Measurements from ENCODE around the gene HSPB2. TPM values are rescaled to one million over a fixed set of nuclear protein-coding genes. Genes with fewer than 3 reads are reported as not detected.

Gene HSPB2
- total and polyA plus RNA-seq, 2 of the 4 experiments (the other 2 are of a cell fraction), result 0.18 to 0.55 TPM

DNA sequence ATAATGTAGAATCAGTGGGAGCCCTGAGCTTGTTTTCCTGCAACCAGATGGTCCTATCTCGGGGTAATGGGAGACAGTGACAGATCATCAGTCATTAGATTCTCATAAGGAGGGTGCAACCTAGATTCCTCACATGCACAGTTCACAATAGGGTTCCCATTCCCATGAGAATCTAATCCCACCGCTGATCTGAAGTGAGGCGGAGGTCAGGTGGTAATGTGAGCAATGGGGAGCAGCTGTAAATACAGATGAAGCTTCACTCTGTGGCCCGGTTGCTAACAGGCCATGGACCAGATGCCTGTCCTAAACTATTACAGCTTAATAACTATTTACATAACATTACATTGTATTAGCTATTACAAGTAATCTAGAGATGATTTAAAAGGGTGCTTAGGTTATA, 41.6 kb downstream of the HSPB2 start:
- 0 out of 2 replicates have a peak, but pooled peaks cover 2% of the 10 kb centered on the region for H3K9me1 ChIP-seq (ENCODE audit: insufficient read depth, low read length)
- H3K14ac ChIP-seq (replicated peaks; ENCODE audit: low read depth, low read length), result no peak overlapping the region
- H2BK5ac ChIP-seq (ENCODE audit: low read depth, low read length, poor library complexity, severe bottlenecking), result no peak overlapping the region
- H3K27me3 ChIP-seq (ENCODE audit: control insufficient read depth, insufficient read depth, low read length), result no peaks in the 10 kb centered on the region
- no peak overlapping the region for H2BK20ac ChIP-seq (ENCODE audit: low read depth, low read length)
- CTCF ChIA-PET, result no interaction called here
- BruUV-seq (replicated peaks), result no TSS peak
- no CpG with 5 or more reads among the region's 4 CpGs for WGBS, 2 experiments (ENCODE audit: extremely low coverage in 2 of 2, insufficient read length in 1 of 2)
- in situ Hi-C loops (cut with MboI; ENCODE audit: low sequenced_read_pairs) (no loop called here), intact Hi-C loops (cut with micrococcal nuclease) (no loop called here), dilution Hi-C loops (cut with HindIII; ENCODE audit: low sequenced_read_pairs, unreplicated experiment) (no loop called here)
- H2BK15ac ChIP-seq (ENCODE audit: low read depth, low read length), result no peak overlapping the region
- H2BK120ac ChIP-seq (ENCODE audit: low read depth, low read length), result no peak overlapping the region
- no peaks in the 10 kb centered on the region for H3K9me3 ChIP-seq (ENCODE audit: control insufficient read depth, insufficient read depth, low read length)
- no peak overlapping the region for H3K4me2 ChIP-seq (ENCODE audit: low read depth, low read length)
- ATAC-seq (ENCODE audit: low read depth) (no peak), DNase-seq (no peak)
- no peaks in the 10 kb centered on the region; the same call in 1 of the 2 replicates for H3K36me3 ChIP-seq (ENCODE audit: control insufficient read depth, insufficient read depth, low read length)
- H3K18ac ChIP-seq (ENCODE audit: low read depth, low read length), result no peak overlapping the region
- no peak overlapping the region for H2AFZ ChIP-seq (replicated peaks; ENCODE audit: low read length, poor library complexity)
- no peak overlapping the region for H3K4me3 ChIP-seq (ENCODE audit: insufficient read depth, low read depth, low read length)
- H3K56ac ChIP-seq (ENCODE audit: extremely low read depth, insufficient read depth, low read length), result no peak overlapping the region
- H4K5ac ChIP-seq (ENCODE audit: low read depth, low read length), result no peak overlapping the region
- no peak overlapping the region for H2AK5ac ChIP-seq (ENCODE audit: low read depth, low read length)
- H3K23ac ChIP-seq (ENCODE audit: low read depth, low read length), result no peak overlapping the region
- H2AK9ac ChIP-seq (replicated peaks; ENCODE audit: low read depth, low read length, poor library complexity), result no peak overlapping the region
- TF ChIP-seq FOS (IDR thresholded peaks at IDR 0.05; ENCODE audit: low read depth, low read length), result no peak
- TF ChIP-seq POLR2A (IDR thresholded peaks at IDR 0.05; ENCODE audit: low read depth, low read length), result no peak
- TF ChIP-seq MXI1 (IDR thresholded peaks at IDR 0.05; ENCODE audit: borderline replicate concordance, low read depth, low read length), result no peak
- TF ChIP-seq RCOR1 (IDR thresholded peaks at IDR 0.05; ENCODE audit: insufficient replicate concordance, low read length), result no peak
- no peak for TF ChIP-seq MAFK (IDR thresholded peaks at IDR 0.05; ENCODE audit: low read depth, low read length)
- TF ChIP-seq BHLHE40 (IDR thresholded peaks at IDR 0.05; ENCODE audit: low read depth, low read length), result no peak
- H4K91ac ChIP-seq (ENCODE audit: insufficient read depth, low read depth, low read length), result no peak overlapping the region
- no peaks in the 10 kb centered on the region for H3K4me1 ChIP-seq (ENCODE audit: control insufficient read depth, insufficient read depth, low read length)
- POLR2A ChIA-PET (ENCODE audit: unreplicated experiment), result no interaction called here
- H3K27ac ChIP-seq (ENCODE audit: insufficient read depth, low read length), result no peak overlapping the region
- H3K79me1 ChIP-seq (ENCODE audit: low read depth in 1 of 2, low read length in 2 of 2), result no peaks in the 10 kb centered on the region; a peak in 1 of 4 replicates
- H3K9ac ChIP-seq (ENCODE audit: low read depth, low read length), result no peak overlapping the region
- no peaks in the 10 kb centered on the region for H4K20me1 ChIP-seq (ENCODE audit: insufficient read depth, low read length)
- H4K8ac ChIP-seq (ENCODE audit: low read depth in 2 of 2, low read length in 2 of 2), result no peak overlapping the region
- H3K4ac ChIP-seq (ENCODE audit: low read depth, low read length), result no peak overlapping the region

All from IMR-90 (cell line).